Left colon (tissue), 2 donors: ENCODE results near the gene KLHL6. TPM values are rescaled to one million over a fixed set of nuclear protein-coding genes. Genes with fewer than 3 reads are reported as not detected.
A peak's percentile ranks its signal among the peaks of the same experiment; 100 is the strongest.

Experiments used
- ATAC-seq: fragments of 200-7000 bp; cut with Tn5 transposase; one replicate; pipeline ENCODE4 v1.9.1; 2020; ENCODE audit warnings: mild to moderate bottlenecking, moderate library complexity
- DNase-seq, 2 donors: peaks; one replicate each; pipeline ENCODE4 v3.0.0-alpha.2; 2020
- intact Hi-C, 2 donors: fragments of 100-400 bp; cut with DNase I in 1 of 2; cut with micrococcal nuclease in 1 of 2; formaldehyde crosslinking; loops; one replicate each; pipeline versions ENCODE4 v1.11.2 to v1.14.0; 2022; cut with DNase I, micrococcal nuclease
- long read RNA-seq: library from polyadenylated mRNA; unstranded; transcript quantifications from one replicate; pipeline ENCODE4 v2.0.0, GENCODE V29; 2021
- total RNA-seq, 2 donors: library from RNA; stranded (reverse); fragmentation: NEBNext Ultra II Directional; extraction: Animal tissue kit (Norgen Biotek cat#: 25700); gene quantifications; one replicate each; pipeline ENCODE4 v1.2.1, GENCODE V29; 2021
- donor health status: DM: no; HTN: no; CAD: no.
- donor health status: DM: yes; HTN: yes; CAD: no.

KLHL6 gene
- total RNA-seq = 1 to 10 TPM; 1.9 to 3.6 TPM
- long read RNA-seq, full-length matches to known transcripts = 1 of 3 reads
- long read RNA-seq, partial matches to known transcripts = 1 of 3 reads
- long read RNA-seq, other reads (novel, unspliced or antisense) = 1 of 3 reads

- DNase-seq = peak; percentile 49 to 53
- intact Hi-C loops = no loop called here
- ATAC-seq = peak; percentile 36
These were observed at the start of gene KLHL6 for GRCh38 chr3:183555541-183556081. KLHL6 (minus strand) TSS chr3:183555706; CDS start chr3:183555653, 53 bp downstream.

GRCh38 chr3:183597959-183598358 lies 42.5 kb upstream of the KLHL6 start:
- DNase-seq = no peak
- intact Hi-C loops = no loop called here

GRCh38 chr3:183594636-183595035 lies 39.1 kb upstream of the KLHL6 start:
- no peak for DNase-seq
- no peak for ATAC-seq
- intact Hi-C loops = no loop called here

More at GRCh38 chr3:183597959-183598358, 42.5 kb upstream of the KLHL6 start:
- ATAC-seq = no peak

GRCh38 chr3:183592821-183593220 lies 37.3 kb upstream of the KLHL6 start:
- ATAC-seq = no peak
- intact Hi-C loops = no loop called here
- DNase-seq = no peak

GRCh38 chr3:183591881-183592521 lies 36.5 kb upstream of the KLHL6 start:
- intact Hi-C loops = no loop called here
- ATAC-seq = no peak

GRCh38 chr3:183590442-183590841 lies 34.9 kb upstream of the KLHL6 start:
- ATAC-seq = no peak
- intact Hi-C loops = no loop called here
- no peak for DNase-seq

More at GRCh38 chr3:183591881-183592521, 36.5 kb upstream of the KLHL6 start:
- DNase-seq = no peak

- intact Hi-C loops = no loop called here
- no peak for DNase-seq
- ATAC-seq = no peak
These were observed 31.8 kb upstream of the KLHL6 start for GRCh38 chr3:183587336-183587735.

- DNase-seq (no peak), ATAC-seq (no peak)
- intact Hi-C loops = no loop called here
These were observed 31.0 kb upstream of the KLHL6 start for GRCh38 chr3:183586477-183586876.

GRCh38 chr3:183584914-183585280 lies 29.4 kb upstream of the KLHL6 start:
- DNase-seq (no peak), ATAC-seq (no peak)
- intact Hi-C loops = no loop called here

- intact Hi-C loops = no loop called here
- peak in 1 of 2 donors; percentile 20 for DNase-seq
- ATAC-seq = no peak
These were observed 28.9 kb upstream of the KLHL6 start for GRCh38 chr3:183584246-183584913.

GRCh38 chr3:183583331-183584245 lies 28.1 kb upstream of the KLHL6 start:
- intact Hi-C loops = no loop called here
- DNase-seq (no peak), ATAC-seq (peak; percentile 60)

- intact Hi-C loops = no loop called here
- ATAC-seq (no peak), DNase-seq (no peak)
These were observed 26.7 kb upstream of the KLHL6 start for GRCh38 chr3:183582161-183582560.

GRCh38 chr3:183581496-183582155 lies 26.1 kb upstream of the KLHL6 start:
- intact Hi-C loops = no loop called here
- no peak for ATAC-seq
- DNase-seq = no peak

GRCh38 chr3:183579967-183580900 lies 24.7 kb upstream of the KLHL6 start:
- DNase-seq (no peak), ATAC-seq (no peak)
- intact Hi-C loops = no loop called here

GRCh38 chr3:183578179-183578578 lies 22.7 kb upstream of the KLHL6 start:
- DNase-seq (no peak), ATAC-seq (no peak)
- intact Hi-C loops = no loop called here

- DNase-seq = no peak
- intact Hi-C loops = no loop called here
- ATAC-seq = no peak
These were observed 21.8 kb upstream of the KLHL6 start for GRCh38 chr3:183577346-183577745.

- ATAC-seq (no peak), DNase-seq (no peak)
- intact Hi-C loops = no loop called here
These were observed 21.1 kb upstream of the KLHL6 start for GRCh38 chr3:183576487-183577107.
